NCI-H226 (cell line): Measurements from ENCODE around the gene COL20A1.

Source experiments
- DNase-seq: peaks from one replicate; pipeline ENCODE4 v3.0.0-alpha.2; 2015

COL20A1 gene

GRCh38 chr20:63380346-63380870, 87.4 kb downstream of the COL20A1 start:
- no peak for DNase-seq

- no peak for DNase-seq
Observed at GRCh38 chr20:63381781-63382431, 88.9 kb downstream of the COL20A1 start.

GRCh38 chr20:63382551-63383300, 89.7 kb downstream of the COL20A1 start:
- no peak for DNase-seq

- DNase-seq, result no peak
Observed at GRCh38 chr20:63383556-63383955, 90.6 kb downstream of the COL20A1 start.

- DNase-seq, result no peak
Observed at GRCh38 chr20:63384336-63384735, 91.3 kb downstream of the COL20A1 start.
